OCI-LY3 (cell line): ENCODE results near the gene GCK.

Experiments
- H2AFZ ChIP-seq: fragments of 200-600, 300-600 bp; shearing (Covaris generic); 2 replicates; pipeline ENCODE4 v1.6.0; 2014; ENCODE audit warnings: antibody characterized with exemption, low read depth, low read length
- H3K27ac ChIP-seq: fragments of 200-600, 300-600 bp; sonication (generic); 2 replicates; pipeline ENCODE4 v1.5.1; 2014; ENCODE audit warnings: mild to moderate bottlenecking, low read length, moderate library complexity, mixed read lengths
- H3K27me3 ChIP-seq: fragments of 200-600, 300-600 bp; sonication (generic); 2 replicates; pipeline ENCODE4 v1.6.1; 2014; ENCODE audit warnings: low read depth, low read length, mixed read lengths
- H3K36me3 ChIP-seq: fragments of 200-600, 300-600 bp; sonication (generic); replicated peaks from 2 replicates; pipeline ENCODE3; 2014; ENCODE audit warnings: low read depth, low read length, mixed read lengths
- H3K4me1 ChIP-seq: fragments of 300-600, 200-600 bp; sonication (generic); 2 replicates; pipeline ENCODE4 v1.6.1; 2014; ENCODE audit warnings: low read length, mixed read lengths
- H3K4me2 ChIP-seq: fragments of 200-600, 300-600 bp; sonication (generic); 2 replicates; pipeline ENCODE4 v1.6.1; 2014; ENCODE audit warnings: low read length, mixed read lengths
- H3K4me3 ChIP-seq: fragments of 300-600, 200-600 bp; sonication (generic); 2 replicates; pipeline ENCODE4 v1.5.1; 2014; ENCODE audit warnings: antibody characterized with exemption, mild to moderate bottlenecking, low read length, moderate library complexity
- H3K79me2 ChIP-seq: fragments of 300-600, 200-600 bp; shearing (Covaris generic); 2 replicates; pipeline ENCODE4 v1.6.1; 2014; ENCODE audit warnings: mild to moderate bottlenecking, low read length, mixed read lengths
- H3K9ac ChIP-seq: fragments of 300-600, 200-600 bp; shearing (Covaris generic); 2 replicates; pipeline ENCODE4 v1.6.0; 2014; ENCODE audit warnings: mild to moderate bottlenecking, low read length, moderate library complexity
- H3K9me3 ChIP-seq: fragments of 200-600, 300-600 bp; shearing (Covaris generic); 2 replicates; pipeline ENCODE4 v1.6.1; 2014; ENCODE audit warnings: low read length, mixed read lengths; ENCODE audit not compliant: insufficient read depth
- H4K20me1 ChIP-seq: fragments of 200-600, 300-600 bp; sonication (generic); 2 replicates; pipeline ENCODE4 v1.6.1; 2016; ENCODE audit warnings: low read length, mixed read lengths; ENCODE audit not compliant: insufficient read depth
- CTCF ChIP-seq: fragments of 200-600, 300-600 bp; sonication (generic); IDR thresholded peaks from 2 replicates; pipeline ENCODE4 v1.5.1; 2014; ENCODE audit warnings: antibody characterized with exemption, low read length, low read depth
- EZH2phosphoT487 ChIP-seq: fragments of 200-600 bp; shearing (Covaris generic); IDR thresholded peaks from 2 replicates; pipeline ENCODE4 v1.6.1; 2018; ENCODE audit warnings: antibody characterized with exemption, mixed run types, low read depth

GCK gene

GRCh38 chr7:44235582-44236332 is 46.5 kb upstream of the GCK start:
- Histone ChIP-seq H3K9me3 (no peaks in the 10 kb centered on the region), H3K4me3 (no peak overlapping the region), H3K79me2 (no peaks in the 10 kb centered on the region), H4K20me1 (no peaks in the 10 kb centered on the region), H3K4me1 (peaks cover 3% of the 10 kb centered on the region), H2AFZ (no peak overlapping the region), H3K27me3 (no peaks in the 10 kb centered on the region), H3K9ac (no peak overlapping the region), H3K4me2 (no peak overlapping the region), H3K36me3 (no peaks in the 10 kb centered on the region), H3K27ac (no peak overlapping the region)
- TF ChIP-seq CTCF (no peak), EZH2phosphoT487 (no peak)

DNA sequence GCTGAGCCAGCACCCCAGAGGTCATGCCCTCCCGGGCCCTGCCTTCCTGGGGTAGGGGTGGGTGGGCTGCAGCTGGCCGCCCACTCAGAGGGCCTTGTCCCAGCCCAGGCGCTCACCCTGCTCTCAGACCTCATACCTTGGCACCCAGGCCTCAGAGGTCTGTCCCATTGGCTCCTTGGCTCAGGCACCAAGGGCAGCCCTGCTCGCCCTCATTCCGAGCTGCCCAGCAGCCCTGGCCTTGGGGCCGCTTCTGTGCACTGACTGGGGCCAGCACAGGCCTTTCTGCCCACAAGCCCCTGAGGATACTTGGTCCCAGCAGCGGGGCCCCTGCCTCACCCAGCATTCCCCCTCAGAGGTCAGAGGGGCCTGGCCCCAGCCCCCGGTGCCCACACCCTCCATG is 45.8 kb upstream of the GCK start:
- Histone ChIP-seq H3K27me3 (no peaks in the 10 kb centered on the region), H2AFZ (no peak overlapping the region), H3K27ac (no peak overlapping the region), H3K9ac (no peak overlapping the region), H3K9me3 (no peaks in the 10 kb centered on the region), H3K4me2 (no peak overlapping the region), H4K20me1 (no peaks in the 10 kb centered on the region), H3K36me3 (no peaks in the 10 kb centered on the region), H3K4me3 (no peak overlapping the region), H3K4me1 (no peaks in the 10 kb centered on the region), H3K79me2 (no peaks in the 10 kb centered on the region)
- TF ChIP-seq CTCF (no peak), EZH2phosphoT487 (no peak)

DNA sequence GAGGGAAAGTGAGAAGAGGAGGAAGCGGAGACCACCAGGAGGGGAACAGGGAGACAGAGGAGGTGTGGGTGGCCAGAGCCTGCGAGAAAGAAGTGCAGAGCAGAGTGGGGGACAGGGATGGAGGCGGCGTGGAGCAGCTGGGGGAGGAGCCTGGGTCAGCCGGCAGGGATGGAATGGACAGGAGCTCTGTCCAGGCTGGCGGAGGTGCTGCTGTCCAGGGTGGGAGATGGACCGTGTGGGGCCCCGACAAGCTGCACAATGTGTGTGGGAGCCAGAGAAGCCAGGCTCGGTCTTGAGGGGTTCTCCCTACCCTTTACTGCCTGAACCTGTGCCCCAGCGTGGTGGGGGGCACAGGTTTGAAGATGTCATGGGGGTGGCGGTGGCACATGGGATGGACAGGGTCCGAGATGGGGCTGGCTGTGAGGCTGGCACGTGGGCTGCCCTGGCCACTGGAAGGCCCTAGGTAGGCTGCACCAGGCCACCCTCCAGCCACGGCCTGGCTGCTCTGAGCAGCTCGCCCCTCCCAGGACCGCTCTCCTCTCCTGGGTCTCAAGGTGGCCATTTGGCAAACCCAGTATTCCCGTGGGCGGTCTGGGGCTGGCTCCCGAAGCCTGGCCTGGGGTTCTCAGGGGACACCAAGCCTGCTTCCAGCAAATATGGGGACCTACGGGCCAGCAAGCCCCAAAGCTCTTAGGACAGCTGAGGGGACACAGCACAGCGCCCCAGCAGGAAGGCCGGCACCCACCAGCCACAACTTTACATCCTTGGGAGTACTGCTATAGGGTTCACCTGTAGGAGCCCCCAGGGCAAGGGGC is 43.9 kb upstream of the GCK start:
- Histone ChIP-seq H3K79me2 (no peaks in the 10 kb centered on the region), H3K4me2 (no peak overlapping the region), H3K27ac (no peak overlapping the region), H3K4me3 (no peak overlapping the region), H2AFZ (no peak overlapping the region), H3K4me1 (no peaks in the 10 kb centered on the region), H3K36me3 (no peaks in the 10 kb centered on the region), H3K9ac (no peak overlapping the region), H3K27me3 (no peaks in the 10 kb centered on the region), H3K9me3 (no peaks in the 10 kb centered on the region), H4K20me1 (no peaks in the 10 kb centered on the region)
- TF ChIP-seq CTCF (no peak), EZH2phosphoT487 (no peak)

- Histone ChIP-seq H3K9ac (no peak overlapping the region), H3K27me3 (no peaks in the 10 kb centered on the region), H3K4me2 (no peak overlapping the region), H4K20me1 (no peaks in the 10 kb centered on the region), H3K4me1 (no peaks in the 10 kb centered on the region), H3K36me3 (no peaks in the 10 kb centered on the region), H3K27ac (no peak overlapping the region), H3K79me2 (no peaks in the 10 kb centered on the region), H2AFZ (no peak overlapping the region), H3K9me3 (no peaks in the 10 kb centered on the region), H3K4me3 (no peak overlapping the region)
- TF ChIP-seq EZH2phosphoT487: no peak
- TF ChIP-seq CTCF: no peak
Measured at GRCh38 chr7:44232396-44232795, 43.2 kb upstream of the GCK start.
